ENCODE measurements around the gene HOMER3. TPM values are rescaled to one million over a fixed set of nuclear protein-coding genes. Genes with fewer than 3 reads are reported as not detected.

HOMER3 gene
- total RNA-seq, 1 donor = 98.4 TPM

GRCh38 chr19:18964121-18964520, 23.1 kb upstream of the HOMER3 start:
- Histone ChIP-seq H3K36me3 (ENCODE audit: insufficient read depth, low read length) (no peaks in the 10 kb centered on the region), H3K4me1 (ENCODE audit: insufficient read depth, low read length) (peaks cover 6% of the 10 kb centered on the region), H3K27me3 (ENCODE audit: insufficient read depth, low read length) (peaks cover 5% of the 10 kb centered on the region), H3K79me2 (ENCODE audit: insufficient read depth, low read length) (no peaks in the 10 kb centered on the region), H3K27ac (ENCODE audit: low read depth, low read length) (no peak overlapping the region), H3K9me3 (ENCODE audit: low read depth, low read length) (no peaks in the 10 kb centered on the region), H4K20me1 (ENCODE audit: insufficient read depth, low read length) (no peaks in the 10 kb centered on the region), H2AFZ (ENCODE audit: low read length) (no peak overlapping the region), H3K4me3 (ENCODE audit: insufficient read depth, low read length) (no peak overlapping the region), H3K4me2 (ENCODE audit: insufficient read depth, low read length) (no peak overlapping the region)
- no peak for TF ChIP-seq CTCF (IDR thresholded peaks at IDR 0.05; ENCODE audit: extremely low read depth, low read depth, low read length)
- no peak for DNase-seq (ENCODE audit: insufficient read length, low spot score, missing footprints)

GRCh38 chr19:18961767-18962620, 21.0 kb upstream of the HOMER3 start:
- H3K4me3 ChIP-seq (ENCODE audit: insufficient read depth, low read length) = no peak overlapping the region
- H3K4me1 ChIP-seq (ENCODE audit: insufficient read depth, low read length) = no peaks in the 10 kb centered on the region
- no peaks in the 10 kb centered on the region for H3K79me2 ChIP-seq (ENCODE audit: insufficient read depth, low read length)
- no peak overlapping the region for H2AFZ ChIP-seq (ENCODE audit: low read length)
- peak; percentile 65 for DNase-seq (ENCODE audit: insufficient read length, low spot score, missing footprints)
- H3K9me3 ChIP-seq (ENCODE audit: low read depth, low read length) = no peaks in the 10 kb centered on the region
- peaks cover 5% of the 10 kb centered on the region for H3K27me3 ChIP-seq (ENCODE audit: insufficient read depth, low read length)
- no peaks in the 10 kb centered on the region for H3K36me3 ChIP-seq (ENCODE audit: insufficient read depth, low read length)
- H4K20me1 ChIP-seq (ENCODE audit: insufficient read depth, low read length) = no peaks in the 10 kb centered on the region
- no peak for TF ChIP-seq CTCF (IDR thresholded peaks at IDR 0.05; ENCODE audit: extremely low read depth, low read depth, low read length)
- no peak overlapping the region for H3K27ac ChIP-seq (ENCODE audit: low read depth, low read length)
- H3K4me2 ChIP-seq (ENCODE audit: insufficient read depth, low read length) = no peak overlapping the region

- Histone ChIP-seq H3K4me3 (ENCODE audit: insufficient read depth, low read length) (no peak overlapping the region), H3K9me3 (ENCODE audit: low read depth, low read length) (no peaks in the 10 kb centered on the region), H3K36me3 (ENCODE audit: insufficient read depth, low read length) (no peaks in the 10 kb centered on the region), H3K27me3 (ENCODE audit: insufficient read depth, low read length) (peaks cover 5% of the 10 kb centered on the region), H4K20me1 (ENCODE audit: insufficient read depth, low read length) (no peaks in the 10 kb centered on the region), H2AFZ (ENCODE audit: low read length) (no peak overlapping the region), H3K4me2 (ENCODE audit: insufficient read depth, low read length) (no peak overlapping the region), H3K4me1 (ENCODE audit: insufficient read depth, low read length) (no peaks in the 10 kb centered on the region), H3K27ac (ENCODE audit: low read depth, low read length) (no peak overlapping the region), H3K79me2 (ENCODE audit: insufficient read depth, low read length) (no peaks in the 10 kb centered on the region)
- TF ChIP-seq CTCF (IDR thresholded peaks at IDR 0.05; ENCODE audit: extremely low read depth, low read depth, low read length) = no peak
- DNase-seq (ENCODE audit: insufficient read length, low spot score, missing footprints) = peak; percentile 17
Observed at GRCh38 chr19:18960370-18960769, 19.4 kb upstream of the HOMER3 start.

GRCh38 chr19:18955042-18955441, 14.0 kb upstream of the HOMER3 start:
- Histone ChIP-seq H3K36me3 (ENCODE audit: insufficient read depth, low read length) (no peaks in the 10 kb centered on the region), H3K4me1 (ENCODE audit: insufficient read depth, low read length) (peaks cover 6% of the 10 kb centered on the region), H3K4me3 (ENCODE audit: insufficient read depth, low read length) (no peak overlapping the region), H2AFZ (ENCODE audit: low read length) (no peak overlapping the region), H3K9me3 (ENCODE audit: low read depth, low read length) (no peaks in the 10 kb centered on the region), H3K27me3 (ENCODE audit: insufficient read depth, low read length) (no peaks in the 10 kb centered on the region), H3K4me2 (ENCODE audit: insufficient read depth, low read length) (no peak overlapping the region), H4K20me1 (ENCODE audit: insufficient read depth, low read length) (peaks cover 3% of the 10 kb centered on the region), H3K27ac (ENCODE audit: low read depth, low read length) (no peak overlapping the region), H3K79me2 (ENCODE audit: insufficient read depth, low read length) (no peaks in the 10 kb centered on the region)
- DNase-seq (ENCODE audit: insufficient read length, low spot score, missing footprints) = no peak
- TF ChIP-seq CTCF (IDR thresholded peaks at IDR 0.05; ENCODE audit: extremely low read depth, low read depth, low read length) = no peak
